ENCODE measurements around the gene ADK. TPM values are rescaled to one million over a fixed set of nuclear protein-coding genes. Genes with fewer than 3 reads are reported as not detected.
A peak's percentile ranks its signal among the peaks of the same experiment; 100 is the strongest.

ADK gene
- total RNA-seq, 3 donors from 2014 or later (not counting 1 experiment from before 2014, with no cell fraction given): 13.4 to 16.1 (median 14.1) TPM

DNA sequence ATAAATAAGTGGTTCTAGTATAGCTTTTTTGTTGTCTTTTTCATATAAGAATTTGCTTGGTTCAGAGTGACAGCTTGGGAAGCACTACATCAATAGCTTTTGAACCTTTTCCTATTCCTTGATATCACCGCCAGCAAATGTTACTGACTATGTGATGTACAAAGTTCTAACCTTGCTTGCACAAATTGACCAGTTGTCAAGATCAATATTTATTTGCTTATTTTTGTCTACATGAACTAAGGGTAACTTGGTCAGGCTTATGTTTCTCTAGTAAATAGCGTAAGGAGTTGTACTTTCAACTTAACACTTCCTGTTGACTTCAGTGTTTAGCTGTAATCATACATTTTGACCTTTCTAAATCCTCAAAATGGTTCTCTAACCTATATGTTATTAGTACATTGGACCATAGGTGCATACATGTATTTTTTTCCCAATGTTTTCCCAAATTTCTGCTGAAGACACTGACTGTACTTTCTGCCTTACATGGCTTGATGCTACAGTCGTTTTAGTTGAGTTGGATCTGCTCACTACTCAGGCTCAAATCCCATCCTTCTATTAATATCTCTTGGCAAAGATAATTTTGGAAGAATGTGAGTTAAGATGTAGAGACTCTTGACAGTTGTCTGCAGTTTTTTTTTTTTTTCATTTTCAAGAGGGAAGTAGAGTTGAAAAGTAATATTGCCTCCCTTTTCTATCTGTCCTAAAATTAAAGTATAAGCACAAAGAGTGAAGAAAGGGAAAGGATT is 436.3 kb downstream of the ADK start:
- Mint-ChIP-seq H3K36me3 (no peaks in the 10 kb centered on the region), H3K4me3 (peak overlapping the region; percentile 75), H3K9me3 (no peaks in the 10 kb centered on the region), H3K27me3 (ENCODE audit: low read depth in 2 of 2) (no peaks in the 10 kb centered on the region), H3K27ac (peak overlapping the region; percentile 82 to 87), H3K4me1 (peaks cover 28% of the 10 kb centered on the region in 2 donors)
- H3K9me3 ChIP-seq (ENCODE audit: control insufficient read depth, insufficient read depth, low read length): no peaks in the 10 kb centered on the region
- H3K4me1 ChIP-seq (ENCODE audit: control insufficient read depth, insufficient read depth, low read length): peaks cover 12% of the 10 kb centered on the region
- peak in 1 of 2 donors; percentile 15 for DNase-seq
- H3K36me3 ChIP-seq (ENCODE audit: control insufficient read depth, insufficient read depth, low read length): no peaks in the 10 kb centered on the region
- H3K4me3 ChIP-seq (ENCODE audit: low read length): no peak overlapping the region
- ATAC-seq: no peak
- H3K27me3 ChIP-seq (ENCODE audit: control insufficient read depth, insufficient read depth, low read length): no peaks in the 10 kb centered on the region
- TF ChIP-seq, protein P1, sequence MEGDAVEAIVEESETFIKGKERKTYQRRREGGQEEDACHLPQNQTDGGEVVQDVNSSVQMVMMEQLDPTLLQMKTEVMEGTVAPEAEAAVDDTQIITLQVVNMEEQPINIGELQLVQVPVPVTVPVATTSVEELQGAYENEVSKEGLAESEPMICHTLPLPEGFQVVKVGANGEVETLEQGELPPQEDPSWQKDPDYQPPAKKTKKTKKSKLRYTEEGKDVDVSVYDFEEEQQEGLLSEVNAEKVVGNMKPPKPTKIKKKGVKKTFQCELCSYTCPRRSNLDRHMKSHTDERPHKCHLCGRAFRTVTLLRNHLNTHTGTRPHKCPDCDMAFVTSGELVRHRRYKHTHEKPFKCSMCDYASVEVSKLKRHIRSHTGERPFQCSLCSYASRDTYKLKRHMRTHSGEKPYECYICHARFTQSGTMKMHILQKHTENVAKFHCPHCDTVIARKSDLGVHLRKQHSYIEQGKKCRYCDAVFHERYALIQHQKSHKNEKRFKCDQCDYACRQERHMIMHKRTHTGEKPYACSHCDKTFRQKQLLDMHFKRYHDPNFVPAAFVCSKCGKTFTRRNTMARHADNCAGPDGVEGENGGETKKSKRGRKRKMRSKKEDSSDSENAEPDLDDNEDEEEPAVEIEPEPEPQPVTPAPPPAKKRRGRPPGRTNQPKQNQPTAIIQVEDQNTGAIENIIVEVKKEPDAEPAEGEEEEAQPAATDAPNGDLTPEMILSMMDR (IDR thresholded peaks at IDR 0.05): no peak
- H3K27ac ChIP-seq (ENCODE audit: low read length): peak overlapping the region; percentile 40
- WGBS (ENCODE audit: insufficient coverage): 100% methylated on average over 1 of the region's 3 CpGs
- intact Hi-C loops (cut with micrococcal nuclease): no loop called here

DNA sequence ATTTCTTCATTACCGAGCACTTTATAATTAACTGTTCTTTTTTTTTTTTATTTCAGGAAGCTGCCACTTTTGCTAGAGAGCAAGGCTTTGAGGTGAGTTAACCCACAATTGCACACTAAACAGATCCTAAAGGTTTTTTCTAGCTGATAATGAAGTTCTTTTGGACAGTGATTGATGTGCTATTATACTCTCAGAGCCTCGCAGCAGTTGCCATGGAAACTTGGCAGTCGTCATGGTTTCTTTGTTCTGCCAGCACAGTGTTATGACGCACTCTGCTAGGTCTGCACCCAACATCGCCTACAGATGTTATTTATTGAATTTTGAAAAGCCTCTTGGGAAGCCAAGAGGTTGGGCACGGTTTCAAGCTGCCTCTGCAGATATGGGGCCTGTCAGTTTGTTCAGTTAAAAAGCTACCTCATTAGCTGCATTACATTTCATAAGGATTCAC is 438.2 kb downstream of the ADK start:
- Mint-ChIP-seq H3K4me1 (peaks cover 28% of the 10 kb centered on the region in 2 donors), H3K36me3 (no peaks in the 10 kb centered on the region), H3K27ac (peak overlapping the region in 1 of 2 donors; percentile 14), H3K4me3 (no peak overlapping the region), H3K27me3 (ENCODE audit: low read depth in 2 of 2) (no peaks in the 10 kb centered on the region), H3K9me3 (no peaks in the 10 kb centered on the region)
- TF ChIP-seq, protein P1 (IDR thresholded peaks at IDR 0.05): no peak
- DNase-seq (peak; percentile 27 to 97), ATAC-seq (peak; percentile 52 to 76 (median 71))
- H3K9me3 ChIP-seq (ENCODE audit: control insufficient read depth, insufficient read depth, low read length): no peaks in the 10 kb centered on the region
- no peaks in the 10 kb centered on the region for H3K27me3 ChIP-seq (ENCODE audit: control insufficient read depth, insufficient read depth, low read length)
- peaks cover 12% of the 10 kb centered on the region for H3K4me1 ChIP-seq (ENCODE audit: control insufficient read depth, insufficient read depth, low read length)
- 30% methylated on average over 5 of the region's 6 CpGs for WGBS (ENCODE audit: insufficient coverage)
- no peak overlapping the region for H3K4me3 ChIP-seq (ENCODE audit: low read length)
- intact Hi-C loops (cut with micrococcal nuclease): no loop called here
- H3K36me3 ChIP-seq (ENCODE audit: control insufficient read depth, insufficient read depth, low read length): no peaks in the 10 kb centered on the region
- no peak overlapping the region for H3K27ac ChIP-seq (ENCODE audit: low read length)

DNA sequence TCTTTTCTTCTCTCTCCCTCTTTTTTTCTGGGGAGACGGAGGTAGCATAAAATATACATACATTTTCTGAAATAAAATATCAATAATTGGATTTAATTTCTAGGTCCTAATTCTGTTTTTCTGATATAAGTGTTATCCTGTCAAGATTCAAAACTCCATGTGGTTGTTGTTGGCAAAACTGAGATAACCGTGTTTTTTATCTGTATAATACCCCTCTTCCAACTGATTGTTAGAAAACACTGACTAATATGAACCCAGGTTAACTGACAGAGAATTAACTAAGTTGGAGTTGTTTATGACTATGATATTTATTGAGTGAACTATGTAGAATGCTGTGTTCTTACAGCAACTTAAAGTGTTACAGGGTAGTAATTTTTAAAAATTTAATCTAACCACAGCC is 438.8 kb downstream of the ADK start:
- H3K27me3 Mint-ChIP-seq (ENCODE audit: low read depth in 2 of 2): no peaks in the 10 kb centered on the region

More for the DNA sequence above, 438.8 kb downstream of the ADK start:
- Histone ChIP-seq H3K27me3 (ENCODE audit: control insufficient read depth, insufficient read depth, low read length) (no peaks in the 10 kb centered on the region), H3K36me3 (ENCODE audit: control insufficient read depth, insufficient read depth, low read length) (no peaks in the 10 kb centered on the region), H3K4me3 (ENCODE audit: low read length) (no peak overlapping the region), H3K4me1 (ENCODE audit: control insufficient read depth, insufficient read depth, low read length) (peaks cover 12% of the 10 kb centered on the region), H3K9me3 (ENCODE audit: control insufficient read depth, insufficient read depth, low read length) (no peaks in the 10 kb centered on the region), H3K27ac (ENCODE audit: low read length) (no peak overlapping the region)
- DNase-seq: no peak
- Mint-ChIP-seq H3K9me3 (no peaks in the 10 kb centered on the region), H3K27ac (no peak overlapping the region), H3K4me3 (no peak overlapping the region), H3K36me3 (no peaks in the 10 kb centered on the region), H3K4me1 (peaks cover 27 to 28% of the 10 kb centered on the region in 2 donors)
- WGBS (ENCODE audit: insufficient coverage): no CpG with 5 or more reads among the region's 2 CpGs
- ATAC-seq: no peak
- TF ChIP-seq, protein P1 (IDR thresholded peaks at IDR 0.05): no peak
- intact Hi-C loops (cut with micrococcal nuclease): no loop called here
